OCI-LY1 (cell line): ENCODE measurements around the gene OTUB1.

Experiments used
- EZH2 ChIP-seq: fragments of 200-600 bp; sonication (generic), shearing (Covaris generic); IDR thresholded peaks from 2 replicates; pipeline ENCODE4 v1.8.0; 2017; ENCODE audit warnings: borderline replicate concordance, mixed run types, mild to moderate bottlenecking, antibody characterized with exemption, low read length, moderate library complexity, mixed read lengths
- TF ChIP-seq, protein P1 (sequence below): fragments of 200-600 bp; sonication (generic), shearing (Covaris generic); IDR thresholded peaks from 2 replicates; pipeline ENCODE4 v1.5.1; 2017; ENCODE audit warnings: mild to moderate bottlenecking, antibody characterized with exemption, low read length, moderate library complexity, mixed read lengths

DNA sequence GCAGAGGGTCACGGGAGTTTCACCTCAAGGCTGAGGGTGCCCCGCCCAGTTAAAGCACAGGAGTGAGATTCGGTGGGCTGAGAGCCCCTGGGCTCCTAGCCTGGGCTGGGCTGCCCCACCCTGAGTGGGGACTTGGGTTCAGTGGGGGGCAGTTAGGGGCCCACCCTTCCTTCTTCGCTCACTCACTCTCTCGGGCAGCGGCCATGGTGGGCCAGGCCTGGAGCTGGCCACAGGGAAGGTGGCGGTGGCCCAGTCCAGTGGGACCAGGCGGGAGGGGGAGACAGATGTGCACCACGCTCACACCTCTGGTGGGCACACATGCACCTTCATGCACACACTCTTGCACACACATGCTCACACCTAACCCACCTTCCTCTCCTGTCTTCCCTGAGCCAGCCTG is 55.6 kb downstream of the OTUB1 start:
- TF ChIP-seq, protein P1, sequence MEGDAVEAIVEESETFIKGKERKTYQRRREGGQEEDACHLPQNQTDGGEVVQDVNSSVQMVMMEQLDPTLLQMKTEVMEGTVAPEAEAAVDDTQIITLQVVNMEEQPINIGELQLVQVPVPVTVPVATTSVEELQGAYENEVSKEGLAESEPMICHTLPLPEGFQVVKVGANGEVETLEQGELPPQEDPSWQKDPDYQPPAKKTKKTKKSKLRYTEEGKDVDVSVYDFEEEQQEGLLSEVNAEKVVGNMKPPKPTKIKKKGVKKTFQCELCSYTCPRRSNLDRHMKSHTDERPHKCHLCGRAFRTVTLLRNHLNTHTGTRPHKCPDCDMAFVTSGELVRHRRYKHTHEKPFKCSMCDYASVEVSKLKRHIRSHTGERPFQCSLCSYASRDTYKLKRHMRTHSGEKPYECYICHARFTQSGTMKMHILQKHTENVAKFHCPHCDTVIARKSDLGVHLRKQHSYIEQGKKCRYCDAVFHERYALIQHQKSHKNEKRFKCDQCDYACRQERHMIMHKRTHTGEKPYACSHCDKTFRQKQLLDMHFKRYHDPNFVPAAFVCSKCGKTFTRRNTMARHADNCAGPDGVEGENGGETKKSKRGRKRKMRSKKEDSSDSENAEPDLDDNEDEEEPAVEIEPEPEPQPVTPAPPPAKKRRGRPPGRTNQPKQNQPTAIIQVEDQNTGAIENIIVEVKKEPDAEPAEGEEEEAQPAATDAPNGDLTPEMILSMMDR, result no peak
- no peak for TF ChIP-seq EZH2
